HG03159 (cell line): ENCODE results near the gene CAMTA1.
"Not testable (repeated sequence)": the region's sequence is repeated elsewhere in the genome, so short reads cannot be mapped to it uniquely, and the experiment has no call there.

Experiments used
- ATAC-seq: cut with Tn5 transposase; IDR thresholded peaks from one replicate; pipeline ENCODE4 v1.9.1; 2021; ENCODE audit warnings: mild to moderate bottlenecking, moderate library complexity; ENCODE audit not compliant: unreplicated experiment

The CAMTA1 gene

GRCh38 chr1:7586031-7586941, 801.0 kb downstream of the CAMTA1 start:
- ATAC-seq, result no peak

DNA sequence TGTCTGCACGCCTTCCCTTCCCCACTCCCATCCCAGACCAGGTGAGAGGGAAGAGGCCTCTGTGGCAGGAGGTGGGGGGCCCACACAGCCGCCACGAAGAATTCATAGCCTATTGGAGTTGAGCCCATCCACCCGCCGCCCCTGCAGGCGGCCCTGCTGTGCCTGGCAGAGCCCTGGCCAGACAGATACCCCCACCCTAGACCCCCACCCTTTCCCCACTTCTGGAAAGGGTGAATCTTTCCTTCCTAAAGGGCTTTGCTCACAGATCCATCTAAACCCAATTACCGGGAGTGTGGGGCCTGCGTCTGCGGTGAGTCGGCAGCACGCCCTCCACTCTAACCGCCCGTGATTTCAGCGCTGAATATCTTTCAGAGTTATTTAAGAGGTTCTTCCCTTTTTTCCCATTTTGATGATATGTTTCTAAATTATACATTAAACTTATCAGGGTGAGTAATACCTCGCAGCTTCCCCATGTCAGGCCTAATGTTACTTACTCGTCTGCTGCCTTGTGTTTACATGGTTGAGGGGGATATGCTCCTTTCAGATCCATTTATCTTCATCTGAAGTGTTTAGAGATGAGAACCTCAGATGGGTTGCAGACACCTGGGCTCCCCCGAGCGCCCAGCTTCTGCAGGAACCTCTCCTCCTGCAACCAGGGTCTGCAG, 802.0 kb downstream of the CAMTA1 start:
- no peak for ATAC-seq

DNA sequence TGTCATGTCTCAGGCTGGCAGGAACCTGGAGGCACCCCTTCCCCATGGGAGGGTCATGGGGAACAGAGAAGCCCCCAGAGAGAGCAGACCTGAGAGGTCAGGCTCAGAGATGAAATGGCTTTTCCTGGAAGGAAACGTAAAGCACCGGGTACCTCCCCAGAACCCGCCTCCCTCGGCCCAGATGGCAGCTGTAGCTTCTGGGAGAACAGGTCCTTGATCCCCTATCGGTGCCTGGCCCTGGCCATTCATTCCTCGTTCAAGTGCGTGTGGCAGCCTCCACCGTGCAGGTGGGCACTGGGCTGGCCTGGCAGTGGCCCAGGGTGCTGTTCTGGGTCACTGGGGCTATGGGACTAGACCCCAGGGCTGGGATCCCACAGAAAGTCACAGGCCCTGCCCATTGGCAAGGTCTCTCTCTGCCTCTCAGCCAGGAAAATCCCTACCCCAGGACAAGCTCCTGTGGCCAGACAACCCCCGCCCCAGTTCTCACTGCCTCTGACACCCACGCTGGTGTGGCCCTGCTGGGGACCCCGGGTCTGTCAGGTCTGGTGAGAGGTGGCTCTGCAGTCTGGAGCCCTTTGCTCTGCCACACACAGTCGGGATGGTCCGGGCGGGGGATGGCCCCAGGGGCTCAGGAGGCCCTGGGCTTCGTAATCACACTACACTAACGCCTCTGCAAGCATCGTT, 802.7 kb downstream of the CAMTA1 start:
- ATAC-seq, result no peak

- no peak for ATAC-seq
Observed at GRCh38 chr1:7588457-7588827, 803.2 kb downstream of the CAMTA1 start.

DNA sequence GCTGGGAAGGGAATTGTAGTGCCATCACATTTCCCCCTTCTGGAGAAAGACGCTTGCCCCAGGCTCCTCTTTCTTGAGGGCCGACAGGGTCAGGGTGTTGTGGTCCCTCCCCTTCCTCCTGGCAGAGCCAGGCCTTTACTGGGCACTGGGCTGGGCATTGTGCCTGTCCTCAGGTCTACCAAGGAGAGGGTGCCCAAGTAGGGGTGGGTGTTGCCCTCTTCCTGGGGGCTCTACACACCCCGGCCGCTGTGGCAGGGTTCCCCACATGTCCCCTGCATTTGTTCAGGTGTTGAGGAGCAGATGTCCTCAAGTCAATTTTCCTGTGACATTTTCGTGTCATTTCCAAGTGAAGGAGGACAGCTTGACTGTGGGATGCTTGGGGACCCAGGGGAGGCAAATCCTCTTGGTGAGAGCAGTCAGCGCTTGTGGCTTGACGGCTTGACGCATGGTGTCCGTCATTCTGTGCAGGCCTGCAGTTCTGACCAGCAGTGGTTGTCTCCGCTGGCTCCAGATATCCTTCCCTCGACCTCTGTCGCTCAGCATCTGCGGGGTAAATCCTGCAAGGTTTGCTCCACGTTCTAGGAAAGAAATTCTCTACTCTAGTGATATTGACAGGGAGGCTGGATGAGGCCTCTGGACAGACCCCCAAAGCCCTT, 804.0 kb downstream of the CAMTA1 start:
- ATAC-seq, result no peak

GRCh38 chr1:7589774-7590425, 804.6 kb downstream of the CAMTA1 start:
- ATAC-seq, result no peak

- no peak for ATAC-seq
Observed at GRCh38 chr1:7590426-7590790, 805.2 kb downstream of the CAMTA1 start.

GRCh38 chr1:7591565-7591964, 806.3 kb downstream of the CAMTA1 start:
- no peak for ATAC-seq

DNA sequence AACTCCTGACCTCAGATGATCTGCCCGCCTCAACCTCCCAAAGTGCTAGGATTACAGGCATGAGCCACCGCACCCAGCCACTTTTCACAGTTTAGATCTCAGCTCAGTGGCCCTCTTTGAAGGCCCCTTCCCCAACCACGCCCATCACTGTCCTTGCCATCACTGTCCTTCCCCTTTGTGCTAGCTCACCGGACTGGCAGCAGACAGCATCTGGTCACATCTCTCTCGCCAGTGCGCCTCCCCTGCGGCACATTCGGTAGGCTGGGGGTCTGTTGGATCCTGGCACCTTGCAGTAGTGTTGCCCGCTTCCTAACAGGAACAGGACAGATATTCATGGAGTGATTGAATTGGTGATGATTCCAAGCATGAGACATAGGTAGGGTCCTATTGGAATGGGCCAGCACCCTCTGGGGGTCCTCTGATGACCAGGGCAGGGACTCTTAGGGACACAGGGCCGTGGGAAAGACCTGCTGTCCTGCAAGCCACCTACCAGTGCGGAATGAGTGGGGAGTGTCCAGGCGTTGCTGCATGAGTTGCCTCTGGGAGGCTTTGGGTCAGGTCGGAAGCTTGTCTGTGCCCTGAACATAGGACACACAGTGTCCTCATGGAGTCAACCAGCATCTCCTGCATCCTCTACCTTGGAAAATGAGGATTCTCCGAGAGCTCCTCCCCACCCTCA, 807.0 kb downstream of the CAMTA1 start:
- ATAC-seq, result no peak

DNA sequence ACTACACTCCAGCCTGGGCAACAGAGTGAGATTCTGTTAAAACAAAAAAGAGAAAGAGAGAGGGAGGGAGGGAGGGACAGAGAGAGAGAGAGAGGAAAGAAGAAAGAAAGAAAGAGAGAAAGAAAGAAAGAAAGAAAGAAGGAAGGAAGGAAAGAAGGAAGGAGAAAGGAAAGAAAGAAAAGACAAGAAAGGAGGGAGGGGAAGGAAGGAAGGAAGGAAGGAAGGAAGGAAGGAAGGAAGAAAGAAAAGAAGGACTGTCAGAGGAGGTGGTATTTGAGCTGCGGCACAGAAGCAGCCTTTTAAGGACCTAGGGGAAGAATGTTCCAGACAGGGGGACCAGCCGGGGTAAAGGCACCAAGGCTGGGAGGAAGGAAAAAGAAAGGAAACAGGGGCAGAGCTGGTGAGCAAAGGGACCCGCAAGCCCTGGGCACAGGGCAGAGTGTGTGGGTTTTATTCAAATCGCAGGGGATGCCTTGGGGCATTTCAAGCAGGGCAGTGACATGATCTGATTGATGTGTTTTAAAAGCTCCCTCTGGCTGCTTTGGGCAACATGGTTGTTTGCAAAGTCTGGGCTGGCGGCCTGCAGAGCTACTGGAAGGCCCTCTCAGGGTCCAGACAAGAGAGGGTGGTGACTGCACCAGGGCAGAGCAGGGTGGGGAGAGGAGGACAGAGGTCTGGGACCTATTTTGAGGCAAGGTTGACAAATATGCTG, 808.9 kb downstream of the CAMTA1 start:
- ATAC-seq, result no peak

- no peak for ATAC-seq
Observed at GRCh38 chr1:7594714-7595295, 809.6 kb downstream of the CAMTA1 start.

GRCh38 chr1:7595336-7595735, 810.1 kb downstream of the CAMTA1 start:
- no peak for ATAC-seq

GRCh38 chr1:7596126-7596965, 811.1 kb downstream of the CAMTA1 start:
- no peak for ATAC-seq

DNA sequence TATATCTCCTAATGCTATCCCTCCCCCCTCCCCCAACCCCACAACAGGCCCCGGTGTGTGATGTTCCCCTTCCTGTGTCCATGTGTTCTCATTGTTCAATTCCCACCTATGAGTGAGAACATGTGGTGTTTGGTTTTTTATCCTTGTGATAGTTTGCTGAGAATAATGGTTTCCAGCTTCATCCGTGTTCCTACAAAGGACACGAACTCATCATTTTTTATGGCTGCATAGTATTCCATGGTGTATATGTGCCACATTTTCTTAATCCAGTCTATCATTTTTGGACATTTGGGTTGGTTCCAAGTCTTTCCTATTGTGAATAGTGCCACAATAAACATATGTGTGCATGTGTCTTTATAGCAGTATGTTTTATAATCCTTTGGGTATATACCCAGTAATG, 812.8 kb downstream of the CAMTA1 start:
- ATAC-seq, result not testable (repeated sequence)

- not testable (repeated sequence) for ATAC-seq
Observed at GRCh38 chr1:7604906-7605305, 819.7 kb downstream of the CAMTA1 start.

DNA sequence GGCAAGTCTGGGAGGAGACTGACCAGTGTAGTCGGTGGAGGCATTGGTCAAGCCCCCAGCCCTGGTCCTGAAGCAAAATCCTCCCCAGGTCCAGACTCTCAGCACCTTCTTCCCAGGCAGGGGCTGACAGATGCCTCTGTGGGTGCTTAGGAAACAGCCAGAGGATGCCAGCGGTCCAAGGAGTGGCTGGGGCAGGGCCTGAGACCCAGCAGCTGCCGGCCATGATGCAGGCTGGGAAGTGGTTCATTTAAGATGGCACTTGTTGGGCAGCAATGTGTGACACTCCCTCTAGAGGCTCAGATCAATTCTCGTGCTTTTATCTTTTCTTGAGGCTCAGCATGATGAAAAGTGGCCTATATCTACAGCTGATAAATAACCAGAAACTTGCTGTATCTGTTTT, 820.8 kb downstream of the CAMTA1 start:
- ATAC-seq, result no peak

GRCh38 chr1:7607097-7607496, 821.8 kb downstream of the CAMTA1 start:
- no peak for ATAC-seq

DNA sequence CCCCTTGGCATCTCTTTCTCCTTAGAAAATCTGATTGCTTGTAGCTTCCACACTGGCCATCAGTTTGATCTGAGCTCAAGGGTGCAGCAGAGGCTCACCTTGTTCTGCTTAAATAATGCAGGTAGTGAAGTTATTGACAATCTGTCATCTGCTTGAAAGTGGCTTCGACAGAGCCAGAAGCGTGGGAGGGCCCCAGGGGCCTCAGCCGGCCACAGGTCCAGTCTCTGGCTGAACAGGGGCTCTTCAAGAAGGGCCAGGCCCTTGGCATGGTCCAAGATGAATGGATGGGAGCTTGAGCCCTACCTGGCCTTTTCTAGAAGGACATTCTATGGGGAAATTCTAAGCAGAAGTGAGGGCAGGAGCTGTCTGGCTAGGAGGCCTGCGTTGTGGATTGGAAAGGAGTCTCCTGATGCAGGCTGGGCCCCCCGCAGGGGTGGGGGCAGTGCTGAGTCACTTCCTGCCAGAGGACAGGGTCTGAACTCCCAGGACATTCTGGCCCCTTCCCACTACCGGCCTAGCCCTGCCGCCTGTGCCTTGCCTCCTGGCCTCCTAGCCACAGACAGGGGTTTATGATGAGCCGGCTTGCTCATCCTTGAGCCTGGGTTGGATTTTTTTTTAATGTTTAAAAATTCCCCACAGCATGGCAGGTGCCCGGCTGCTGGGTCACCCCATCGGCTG, 823.5 kb downstream of the CAMTA1 start:
- no peak for ATAC-seq
